HCT116 (cell line): ENCODE measurements around the gene KIN. TPM values are rescaled to one million over a fixed set of nuclear protein-coding genes. Genes with fewer than 3 reads are reported as not detected.

Source experiments
- ATAC-seq: fragments of 200-7000 bp; cut with Tn5 transposase; 2 replicates; pipeline ENCODE4 v1.9.1; 2020; ENCODE audit warnings: mild to moderate bottlenecking, moderate library complexity
- BruUV-seq: library from RNA; stranded (reverse); fragments of 400-500 nt; replicated peaks from 2 replicates; lab custom pipeline; 2021; lab: Mats Ljungman, UMichigan
- CTCF ChIA-PET: fragments of 300-600 bp; sonication (Branson Sonifier 250); formaldehyde crosslinking; loops from one replicate; lab custom pipeline; 2021; ENCODE audit warnings: antibody characterized with exemption; lab: Charles Lee
- POLR2A ChIA-PET: fragments of 300-600, 350-600 bp; sonication (Branson Sonifier 250); formaldehyde crosslinking; loops from one replicate; lab custom pipeline; 2021; ENCODE audit warnings: antibody characterized with exemption; lab: Charles Lee
- RAD21 ChIA-PET, 2 experiments: fragments of 300-600 bp; sonication (Branson Sonifier 250); formaldehyde crosslinking; loops; one replicate each; lab custom pipeline; 2023; ENCODE audit warnings: low total read pairs in 2 of 2; ENCODE audit not compliant: uncharacterized antibody in 2 of 2, unreplicated experiment in 2 of 2, low non-redundant PET in 1 of 2; lab: Charles Lee
- DNase-seq: peaks from one replicate; pipeline ENCODE4 v3.0.0-alpha.2; 2010; ENCODE audit warnings: low read depth, low spot score
- H2AFZ ChIP-seq: fragments of 200-600 bp; shearing (Covaris generic), sonication (generic); 2 replicates; pipeline ENCODE4 v1.6.1; 2017; ENCODE audit warnings: low read depth, mixed run types, mixed read lengths, antibody characterized with exemption, low read length; ENCODE audit not compliant: poor library complexity, severe bottlenecking
- H3K27ac ChIP-seq: 2 replicates; pipeline ENCODE4 v1.5.1; 2012; ENCODE audit warnings: low read depth, low read length
- H3K27me3 ChIP-seq: fragments of 200-600 bp; sonication (generic); 2 replicates; pipeline ENCODE4 v1.6.1; 2016; ENCODE audit warnings: mixed run types, low read length, mixed read lengths; ENCODE audit not compliant: insufficient read depth
- H3K36me3 ChIP-seq, 2 experiments: fragments of 200-500 bp in 1 of 2; fragments of 200-600 bp in 1 of 2; sonication (Bioruptor generic) in 1 of 2; sonication (generic) in 1 of 2; 2 replicates each; pipeline versions ENCODE4 v1.5.1 to v1.6.1; 2014 to 2016; ENCODE audit warnings: low read length in 2 of 2, inconsistent platforms in 1 of 2, mixed read lengths in 1 of 2, mixed run types in 1 of 2; ENCODE audit not compliant: insufficient read depth in 2 of 2, control insufficient read depth in 1 of 2
- H3K4me1 ChIP-seq, 2 experiments: fragments of 200-600 bp in 1 of 2; sonication (generic) in 1 of 2; 2 replicates each; pipeline versions ENCODE4 v1.5.1 to v1.6.1; 2012 to 2017; ENCODE audit warnings: low read length in 2 of 2, inconsistent platforms in 1 of 2, mild to moderate bottlenecking in 1 of 2, mixed read lengths in 1 of 2, mixed run types in 1 of 2, moderate library complexity in 1 of 2; ENCODE audit not compliant: insufficient read depth in 2 of 2, control insufficient read depth in 1 of 2
- H3K4me2 ChIP-seq: fragments of 200-600 bp; sonication (generic); 2 replicates; pipeline ENCODE4 v1.6.1; 2017; ENCODE audit warnings: mixed run types, low read length, mixed read lengths
- H3K4me3 ChIP-seq, 2 experiments: fragments of 200-600 bp in 1 of 2; sonication (generic) in 1 of 2; replicated peaks in 1 of 2; 2 replicates each; pipeline ENCODE4 v1.5.1; 2011 to 2016; ENCODE audit warnings: low read length in 2 of 2, control low read depth in 1 of 2, low read depth in 1 of 2, mild to moderate bottlenecking in 1 of 2, mixed read lengths in 1 of 2, mixed run types in 1 of 2
- H3K79me2 ChIP-seq: fragments of 200-600 bp; sonication (generic); 2 replicates; pipeline ENCODE4 v1.6.1; 2017; ENCODE audit warnings: mild to moderate bottlenecking, mixed run types, low read length, moderate library complexity, mixed read lengths; ENCODE audit not compliant: insufficient read depth
- H3K9ac ChIP-seq: fragments of 200-600 bp; sonication (generic); 2 replicates; pipeline ENCODE4 v1.6.1; 2016; ENCODE audit warnings: low read length, mixed read lengths
- H3K9me2 ChIP-seq: fragments of 200-600 bp; sonication (generic), shearing (Covaris generic); 2 replicates; pipeline ENCODE4 v1.6.1; 2017; ENCODE audit warnings: mixed run types, mild to moderate bottlenecking, moderate library complexity; ENCODE audit not compliant: insufficient read depth
- H3K9me3 ChIP-seq, 2 experiments: fragments of 200-500 bp in 1 of 2; fragments of 200-600 bp in 1 of 2; sonication (Bioruptor generic) in 1 of 2; sonication (generic) in 1 of 2; 2 replicates each; pipeline ENCODE4 v1.6.1; 2014 to 2017; ENCODE audit warnings: low read length in 2 of 2, mixed read lengths in 2 of 2, inconsistent platforms in 1 of 2, low read depth in 1 of 2, mild to moderate bottlenecking in 1 of 2, mixed run types in 1 of 2, moderate library complexity in 1 of 2; ENCODE audit not compliant: control insufficient read depth in 1 of 2, insufficient read depth in 1 of 2
- H4K20me1 ChIP-seq: fragments of 200-600 bp; sonication (generic), shearing (Covaris generic); 2 replicates; pipeline ENCODE4 v1.6.1; 2017; ENCODE audit warnings: mixed run types, mild to moderate bottlenecking, moderate library complexity; ENCODE audit not compliant: insufficient read depth
- ATF3 ChIP-seq: IDR thresholded peaks from 2 replicates; pipeline ENCODE4 v1.6.1; 2012
- CBX3 ChIP-seq: IDR thresholded peaks from 2 replicates; pipeline ENCODE4 v1.6.1; 2012; ENCODE audit warnings: low read depth
- CEBPB ChIP-seq: IDR thresholded peaks from 2 replicates; pipeline ENCODE4 v1.6.1; 2012; ENCODE audit warnings: low read depth
- ELF1 ChIP-seq: IDR thresholded peaks from 2 replicates; pipeline ENCODE4 v1.6.1; 2012; ENCODE audit warnings: low read depth, borderline replicate concordance
- EZH2 ChIP-seq: fragments of 200-600 bp; sonication (generic); IDR thresholded peaks from 2 replicates; pipeline ENCODE4 v1.6.1; 2017; ENCODE audit warnings: antibody characterized with exemption, mixed run types
- FOSL1 ChIP-seq: IDR thresholded peaks from 2 replicates; pipeline ENCODE4 v1.6.1; 2012; ENCODE audit warnings: low read depth
- JUND ChIP-seq: IDR thresholded peaks from 2 replicates; pipeline ENCODE4 v1.6.1; 2012
- POLR2A ChIP-seq: IDR thresholded peaks from 2 replicates; pipeline ENCODE4 v1.7.0; 2011; ENCODE audit warnings: borderline replicate concordance; ENCODE audit not compliant: insufficient read depth, insufficient read length; ENCODE audit errors: extremely low read depth
- POLR2AphosphoS5 ChIP-seq: IDR thresholded peaks from 2 replicates; pipeline ENCODE4 v1.6.1; 2011; ENCODE audit warnings: mild to moderate bottlenecking, low read depth, low read length, moderate library complexity
- SP1 ChIP-seq: IDR thresholded peaks from 2 replicates; pipeline ENCODE4 v1.6.1; 2012; ENCODE audit warnings: low read depth
- TCF7L2 ChIP-seq: IDR thresholded peaks from 2 replicates; pipeline ENCODE4 v1.7.0; 2011; ENCODE audit warnings: borderline replicate concordance, inconsistent platforms; ENCODE audit not compliant: insufficient read depth, insufficient read length; ENCODE audit errors: extremely low read depth
- YY1 ChIP-seq: IDR thresholded peaks from 2 replicates; pipeline ENCODE4 v1.6.1; 2011; ENCODE audit warnings: low read length, low read depth, moderate library complexity, mild to moderate bottlenecking; ENCODE audit not compliant: insufficient replicate concordance; ENCODE audit errors: extremely low read depth
- ZNF274 ChIP-seq: fragments of 200-500 bp; sonication (Bioruptor generic); IDR thresholded peaks from 2 replicates; pipeline ENCODE4 v1.6.1; 2014; ENCODE audit warnings: mild to moderate bottlenecking, low read depth, low read length, inconsistent platforms
- intact Hi-C: fragments of 100-400 bp; cut with micrococcal nuclease; formaldehyde crosslinking; loops from 2 replicates; pipeline ENCODE4 v1.10.0; 2022
- total RNA-seq: library from RNA; stranded (reverse); gene quantifications from one replicate; pipeline ENCODE4 v1.2.1, GENCODE V29; 2021; ENCODE audit not compliant: unreplicated experiment
- TF ChIP-seq, protein P1 (sequence below): IDR thresholded peaks from 2 replicates; pipeline ENCODE4 v1.6.1; 2011; ENCODE audit warnings: mild to moderate bottlenecking, low read length, moderate library complexity; ENCODE audit not compliant: insufficient replicate concordance; ENCODE audit errors: extremely low read depth
- TF ChIP-seq, protein P2 (sequence below): IDR thresholded peaks from 2 replicates; pipeline ENCODE4 v1.6.1; 2012; ENCODE audit warnings: low read depth

The KIN gene
- total RNA-seq, 1 experiment from 2014 or later: 13.6 TPM

- ChIA-PET RAD21 (no interaction called here), POLR2A (no interaction called here), CTCF (no interaction called here)
- Histone ChIP-seq H3K36me3 (peaks cover 7 to 21% of the 10 kb centered on the region in 2 experiments), H3K4me2 (no peak overlapping the region), H3K79me2 (peaks cover 91% of the 10 kb centered on the region), H3K4me3 (no peak overlapping the region)
- DNase-seq: no peak
- BruUV-seq: no TSS peak
- intact Hi-C loops: no loop called here
- ATAC-seq: no peak
- TF ChIP-seq EZH2 (no peak), YY1 (no peak), ATF3 (no peak), ZNF274 (no peak), FOSL1 (no peak), TCF7L2 (no peak), POLR2AphosphoS5 (no peak), POLR2A (no peak), ELF1 (no peak), CEBPB (no peak), CBX3 (no peak), SP1 (no peak), JUND (no peak)
- TF ChIP-seq, protein P1, sequence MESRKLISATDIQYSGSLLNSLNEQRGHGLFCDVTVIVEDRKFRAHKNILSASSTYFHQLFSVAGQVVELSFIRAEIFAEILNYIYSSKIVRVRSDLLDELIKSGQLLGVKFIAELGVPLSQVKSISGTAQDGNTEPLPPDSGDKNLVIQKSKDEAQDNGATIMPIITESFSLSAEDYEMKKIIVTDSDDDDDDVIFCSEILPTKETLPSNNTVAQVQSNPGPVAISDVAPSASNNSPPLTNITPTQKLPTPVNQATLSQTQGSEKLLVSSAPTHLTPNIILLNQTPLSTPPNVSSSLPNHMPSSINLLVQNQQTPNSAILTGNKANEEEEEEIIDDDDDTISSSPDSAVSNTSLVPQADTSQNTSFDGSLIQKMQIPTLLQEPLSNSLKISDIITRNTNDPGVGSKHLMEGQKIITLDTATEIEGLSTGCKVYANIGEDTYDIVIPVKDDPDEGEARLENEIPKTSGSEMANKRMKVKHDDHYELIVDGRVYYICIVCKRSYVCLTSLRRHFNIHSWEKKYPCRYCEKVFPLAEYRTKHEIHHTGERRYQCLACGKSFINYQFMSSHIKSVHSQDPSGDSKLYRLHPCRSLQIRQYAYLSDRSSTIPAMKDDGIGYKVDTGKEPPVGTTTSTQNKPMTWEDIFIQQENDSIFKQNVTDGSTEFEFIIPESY: no peak
- TF ChIP-seq, protein P2, sequence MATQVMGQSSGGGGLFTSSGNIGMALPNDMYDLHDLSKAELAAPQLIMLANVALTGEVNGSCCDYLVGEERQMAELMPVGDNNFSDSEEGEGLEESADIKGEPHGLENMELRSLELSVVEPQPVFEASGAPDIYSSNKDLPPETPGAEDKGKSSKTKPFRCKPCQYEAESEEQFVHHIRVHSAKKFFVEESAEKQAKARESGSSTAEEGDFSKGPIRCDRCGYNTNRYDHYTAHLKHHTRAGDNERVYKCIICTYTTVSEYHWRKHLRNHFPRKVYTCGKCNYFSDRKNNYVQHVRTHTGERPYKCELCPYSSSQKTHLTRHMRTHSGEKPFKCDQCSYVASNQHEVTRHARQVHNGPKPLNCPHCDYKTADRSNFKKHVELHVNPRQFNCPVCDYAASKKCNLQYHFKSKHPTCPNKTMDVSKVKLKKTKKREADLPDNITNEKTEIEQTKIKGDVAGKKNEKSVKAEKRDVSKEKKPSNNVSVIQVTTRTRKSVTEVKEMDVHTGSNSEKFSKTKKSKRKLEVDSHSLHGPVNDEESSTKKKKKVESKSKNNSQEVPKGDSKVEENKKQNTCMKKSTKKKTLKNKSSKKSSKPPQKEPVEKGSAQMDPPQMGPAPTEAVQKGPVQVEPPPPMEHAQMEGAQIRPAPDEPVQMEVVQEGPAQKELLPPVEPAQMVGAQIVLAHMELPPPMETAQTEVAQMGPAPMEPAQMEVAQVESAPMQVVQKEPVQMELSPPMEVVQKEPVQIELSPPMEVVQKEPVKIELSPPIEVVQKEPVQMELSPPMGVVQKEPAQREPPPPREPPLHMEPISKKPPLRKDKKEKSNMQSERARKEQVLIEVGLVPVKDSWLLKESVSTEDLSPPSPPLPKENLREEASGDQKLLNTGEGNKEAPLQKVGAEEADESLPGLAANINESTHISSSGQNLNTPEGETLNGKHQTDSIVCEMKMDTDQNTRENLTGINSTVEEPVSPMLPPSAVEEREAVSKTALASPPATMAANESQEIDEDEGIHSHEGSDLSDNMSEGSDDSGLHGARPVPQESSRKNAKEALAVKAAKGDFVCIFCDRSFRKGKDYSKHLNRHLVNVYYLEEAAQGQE: no peak
- TF ChIP-seq, all 23 proteins: peak for 0
- H3K9ac ChIP-seq: no peak overlapping the region
- no peaks in the 10 kb centered on the region for H3K9me2 ChIP-seq
- H2AFZ ChIP-seq: no peak overlapping the region
- H3K9me3 ChIP-seq: no peaks in the 10 kb centered on the region
- H3K4me1 ChIP-seq: peaks cover 20 to 46% of the 10 kb centered on the region in 2 experiments; a peak in 3 of 4 replicates
- H3K27me3 ChIP-seq: no peaks in the 10 kb centered on the region
- no peak overlapping the region for H3K27ac ChIP-seq
- peaks cover 33% of the 10 kb centered on the region for H4K20me1 ChIP-seq
Observed at GRCh38 chr10:7794251-7795026, 6.6 kb upstream of the KIN start.
